Thyroid gland (tissue), 4 donors: ENCODE data around the gene MME. TPM values are rescaled to one million over a fixed set of nuclear protein-coding genes. Genes with fewer than 3 reads are reported as not detected.
"Not testable (repeated sequence)": the region's sequence is repeated elsewhere in the genome, so short reads cannot be mapped to it uniquely, and the experiment has no call there.

Source experiments
- DNase-seq, 2 donors: peaks; one replicate each; pipeline ENCODE4 v3.0.0-alpha.2; 2019
- H3K27ac ChIP-seq, 3 donors: fragments of 200-600 bp; sonication (generic); 1 replicate in 2 of 3; 2 replicates in 1 of 3; pipeline ENCODE4 v1.5.1; 2016 to 2019; ENCODE audit warnings: mild to moderate bottlenecking in 1 of 3, moderate library complexity in 1 of 3
- H3K27me3 ChIP-seq: fragments of 200-600 bp; sonication (generic); one replicate; pipeline ENCODE4 v1.5.1; 2019
- H3K36me3 ChIP-seq, 2 donors: fragments of 200-600 bp; sonication (generic); one replicate each; pipeline ENCODE4 v1.5.1; 2016 to 2019
- H3K4me1 ChIP-seq, 2 donors: fragments of 200-600 bp; sonication (generic); one replicate each; pipeline ENCODE4 v1.5.1; 2017 to 2019
- H3K4me3 ChIP-seq, 3 donors: fragments of 200-600 bp; sonication (generic); replicated peaks in 1 of 3; 1 replicate in 2 of 3; 2 replicates in 1 of 3; pipeline ENCODE4 v1.5.1; 2016; ENCODE audit warnings: mild to moderate bottlenecking in 1 of 3
- H3K9me3 ChIP-seq: fragments of 200-600 bp; sonication (generic); one replicate; pipeline ENCODE4 v1.5.1; 2017
- CTCF ChIP-seq, 6 experiments: fragments of 200-600 bp in 3 of 6; fragments of 450-650 bp in 3 of 6; sonication (generic) in 3 of 6; IDR thresholded peaks; one replicate each; pipeline ENCODE4 v1.5.1; 2016 to 2019; ENCODE audit warnings: antibody characterized with exemption in 6 of 6, mild to moderate bottlenecking in 2 of 6, inconsistent platforms in 1 of 6, moderate library complexity in 1 of 6
- POLR2A ChIP-seq, 2 donors: fragments of 450-650 bp; IDR thresholded peaks; one replicate each; pipeline ENCODE4 v1.6.1; 2017; ENCODE audit warnings: antibody characterized with exemption in 2 of 2, mild to moderate bottlenecking in 2 of 2, moderate library complexity in 1 of 2
- WGBS, 2 donors: methylation state at CpG; one replicate each; pipeline ENCODE4 v1.1.5; 2017; 5-methylcytosine and 5-hydroxymethylcytosine counted together
- intact Hi-C: fragments of 100-400 bp; cut with DNase I; formaldehyde crosslinking; loops from one replicate; pipeline ENCODE4 v1.15.1; 2023
- total RNA-seq, 4 donors: library from RNA; depleted of rRNA; stranded (reverse); fragments of >200 nt; gene quantifications; one replicate each; pipeline ENCODE4 v1.2.3, GENCODE V29; 2016

Gene MME
- total RNA-seq, 4 donors from 2014 or later, result 3.2 to 9.1 (median 5.9) TPM

GRCh38 chr3:155210736-155211135 lies 130.6 kb downstream of the MME start:
- WGBS, 2 donors, result 81 to 86% methylated on average over 2 of the region's 2 CpGs
- TF ChIP-seq CTCF (IDR thresholded peaks at IDR 0.05) (no peak), POLR2A (IDR thresholded peaks at IDR 0.05) (no peak)
- H3K36me3 ChIP-seq, result no peaks in the 10 kb centered on the region
- peaks cover 0 to 10% of the 10 kb centered on the region in 2 donors for H3K4me1 ChIP-seq
- H3K27me3 ChIP-seq, result no peaks in the 10 kb centered on the region
- no peak overlapping the region for H3K4me3 ChIP-seq
- H3K27ac ChIP-seq, result no peak overlapping the region
- intact Hi-C loops, result no loop called here
- no peaks in the 10 kb centered on the region for H3K9me3 ChIP-seq
- no peak for DNase-seq

DNA sequence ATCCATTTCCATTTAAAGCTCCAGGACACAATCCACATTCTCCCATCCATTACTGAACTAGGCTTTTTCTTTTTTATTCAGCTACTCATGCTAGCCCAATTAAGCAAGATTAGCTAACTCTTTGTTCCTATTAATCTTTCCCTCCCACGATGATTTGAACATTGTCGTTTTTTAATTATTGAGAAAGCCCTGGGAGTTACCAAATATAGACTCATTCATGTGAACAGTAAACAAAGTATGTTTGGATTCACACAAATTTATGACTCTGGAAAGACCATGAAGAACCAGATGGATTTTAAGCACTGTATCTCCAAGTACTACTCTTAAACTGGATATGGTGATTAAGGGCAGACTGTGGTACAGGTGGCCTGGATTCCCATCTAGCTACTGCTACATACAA lies 131.1 kb downstream of the MME start:
- Histone ChIP-seq H3K9me3 (no peaks in the 10 kb centered on the region), H3K36me3 (no peaks in the 10 kb centered on the region), H3K4me1 (peaks cover 0 to 10% of the 10 kb centered on the region in 2 donors), H3K27me3 (no peaks in the 10 kb centered on the region), H3K27ac (no peak overlapping the region), H3K4me3 (no peak overlapping the region)
- 67 to 82% methylated on average over 2 of the region's 2 CpGs for WGBS, 2 donors
- no peak for DNase-seq
- TF ChIP-seq POLR2A (IDR thresholded peaks at IDR 0.05) (no peak), CTCF (IDR thresholded peaks at IDR 0.05) (no peak)
- intact Hi-C loops, result no loop called here

GRCh38 chr3:155211940-155212339 lies 131.8 kb downstream of the MME start:
- H3K4me3 ChIP-seq, result no peak overlapping the region
- intact Hi-C loops, result no loop called here
- no peak for TF ChIP-seq CTCF (IDR thresholded peaks at IDR 0.05)
- no peak for TF ChIP-seq POLR2A (IDR thresholded peaks at IDR 0.05)
- H3K27me3 ChIP-seq, result no peaks in the 10 kb centered on the region
- H3K36me3 ChIP-seq, result no peaks in the 10 kb centered on the region
- H3K27ac ChIP-seq, result no peak overlapping the region
- DNase-seq, result no peak
- H3K4me1 ChIP-seq, result peaks cover 0 to 10% of the 10 kb centered on the region in 2 donors
- H3K9me3 ChIP-seq, result no peaks in the 10 kb centered on the region

GRCh38 chr3:155216007-155216406 lies 135.9 kb downstream of the MME start:
- H3K27ac ChIP-seq, H3K9me3 ChIP-seq, H3K27me3 ChIP-seq, H3K36me3 ChIP-seq, intact Hi-C loops, H3K4me1 ChIP-seq, H3K4me3 ChIP-seq, DNase-seq: not testable (repeated sequence)
- 89 to 90% methylated on average over 3 of the region's 3 CpGs for WGBS, 2 donors

DNA sequence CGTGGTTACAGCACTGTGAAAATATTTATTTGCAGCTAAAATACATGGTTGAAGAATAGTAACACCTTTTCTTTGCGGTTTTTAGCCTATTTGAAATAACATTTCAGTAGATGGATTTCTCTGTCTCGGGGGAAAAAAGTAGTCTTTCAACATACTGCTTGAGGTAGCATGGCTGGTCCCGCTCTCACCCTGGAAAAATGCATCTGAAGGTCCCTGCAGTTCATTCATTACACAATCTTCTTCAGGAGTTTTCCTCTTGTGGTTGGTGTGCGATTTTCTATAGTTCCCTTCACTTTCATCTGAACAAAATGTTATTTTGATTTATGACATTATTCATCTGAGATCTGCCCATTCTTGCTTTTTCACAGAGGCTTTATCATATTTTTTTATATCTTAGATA lies 137.5 kb downstream of the MME start:
- intact Hi-C loops, result no loop called here
- no peak for DNase-seq
- no peaks in the 10 kb centered on the region for H3K36me3 ChIP-seq
- no peak overlapping the region for H3K27ac ChIP-seq
- H3K4me1 ChIP-seq, result no peaks in the 10 kb centered on the region
- no peaks in the 10 kb centered on the region for H3K9me3 ChIP-seq
- TF ChIP-seq CTCF (IDR thresholded peaks at IDR 0.05), result no peak
- TF ChIP-seq POLR2A (IDR thresholded peaks at IDR 0.05), result no peak
- WGBS, 2 donors, result 83 to 90% methylated on average over 5 of the region's 5 CpGs
- no peaks in the 10 kb centered on the region for H3K27me3 ChIP-seq
- H3K4me3 ChIP-seq, result no peak overlapping the region

DNA sequence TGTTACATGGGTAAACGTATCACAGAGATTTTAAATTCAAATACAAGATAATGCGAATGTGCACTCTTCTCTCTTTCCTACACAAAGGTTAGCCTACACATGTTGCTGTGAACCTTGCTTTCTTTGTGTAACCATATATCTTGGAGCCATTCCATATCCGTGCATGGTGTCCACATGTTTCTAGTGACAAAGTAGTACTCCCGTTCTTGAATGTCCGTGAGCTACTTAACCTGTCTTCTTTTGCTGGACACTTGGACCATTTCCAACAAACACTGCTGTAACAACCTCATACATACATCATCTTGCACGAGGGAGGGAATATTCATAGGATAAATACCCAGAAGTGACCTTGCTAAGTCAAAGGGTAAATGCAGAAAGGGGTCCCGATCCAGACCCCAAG lies 138.3 kb downstream of the MME start:
- intact Hi-C loops, result no loop called here
- Histone ChIP-seq H3K27ac (no peak overlapping the region), H3K27me3 (no peaks in the 10 kb centered on the region), H3K36me3 (no peaks in the 10 kb centered on the region), H3K9me3 (no peaks in the 10 kb centered on the region), H3K4me1 (no peaks in the 10 kb centered on the region), H3K4me3 (no peak overlapping the region)
- no peak for DNase-seq
- TF ChIP-seq CTCF (IDR thresholded peaks at IDR 0.05), result no peak
- no peak for TF ChIP-seq POLR2A (IDR thresholded peaks at IDR 0.05)
- WGBS, 2 donors, result 68% methylated on average over 7 of the region's 7 CpGs
